Heart left ventricle (tissue), 13 donors: ENCODE measurements around the gene TAMM41.

Experiments used
- CTCF ChIP-seq, 12 donors: fragments of 200-600 bp; sonication (generic) in 4 of 12; IDR thresholded peaks; one replicate each; pipeline versions ENCODE4 v1.5.0 to v1.8.0; 2018 to 2022; ENCODE audit warnings: antibody characterized with exemption in 12 of 12, mild to moderate bottlenecking in 5 of 12
- POLR2A ChIP-seq, 2 donors: fragments of 450-650 bp; IDR thresholded peaks; one replicate each; pipeline ENCODE4 v1.6.1; 2017; ENCODE audit warnings: antibody characterized with exemption in 2 of 2, mild to moderate bottlenecking in 2 of 2, moderate library complexity in 2 of 2
- donor health status: ischemic (EF 13 %, LVEDD 7.1; RV severe dilation, severe dysfunction).
- donor health status: DM: no; HTN: yes; CAD: no.
- donor health status: DM: no; HTN: no; CAD: no.
- donor health status: ischemic (EF 25% LVEDD 6.9; RV normal size, moderate dysfunction).
- donor health status: ischemic (EF 25% LVEDD 5.7; RV mildly dilated, moderate dysfunction).
- donor health status: ischemic (EF 35%, LVEDD 5.7; RV mildly dilated, moderate dysfunction).
- donor health status: nonischemic (EF 11% LVEDD 7.7; RV severe dilation, severe dysfunction).
- donor health status: DM: yes; HTN: yes; CAD: no.
- donor health status: PGD.
- donor health status: ischemic (EF 29% LVEDD 5.4; RV normal size, mild dysfunction).
- donor health status: nonischemic (EF 23%, LVEDD 6.1; RV moderate dilation, normal function).

DNA sequence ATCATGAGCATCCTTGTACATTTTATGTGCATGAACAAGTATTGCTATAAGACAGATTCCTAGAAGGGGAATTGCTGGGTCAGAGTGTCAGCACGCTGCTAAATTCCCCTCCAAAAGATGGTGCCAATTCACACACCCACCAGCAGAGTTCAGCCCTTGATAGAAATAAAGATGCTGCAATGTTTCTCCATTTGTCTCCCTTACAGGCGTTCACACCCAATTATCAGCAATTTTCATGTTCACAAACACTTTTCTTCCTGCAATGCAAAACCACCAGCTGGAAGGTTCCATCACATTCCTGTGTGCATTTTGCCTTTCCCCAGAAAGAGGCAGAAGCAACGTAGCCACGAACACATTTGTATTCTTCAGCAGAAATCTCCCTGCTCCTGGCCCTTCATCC, 3.3 kb upstream of the TAMM41 start:
- no peak for TF ChIP-seq CTCF (IDR thresholded peaks at IDR 0.05)
- no peak for TF ChIP-seq POLR2A (IDR thresholded peaks at IDR 0.05)
